HEK293T (cell line): ENCODE data around the gene C16orf82.

Experiments
- CTCF ChIA-PET: fragments of 350-600 bp; formaldehyde crosslinking; extraction: SDS; loops from one replicate; lab custom pipeline; 2021; ENCODE audit warnings: antibody characterized with exemption, inconsistent platforms; lab: Yijun Ruan, JAX
- POLR2A ChIA-PET: fragments of 350-600 bp; formaldehyde crosslinking; extraction: SDS; loops from one replicate; lab custom pipeline; 2020; ENCODE audit warnings: antibody characterized with exemption, inconsistent platforms; lab: Yijun Ruan, JAX
- DNase-seq: peaks from one replicate; pipeline ENCODE4 v3.0.0; 2012; ENCODE audit warnings: mixed read lengths; ENCODE audit errors: extremely low spot score
- ARNT ChIP-seq: fragments of 450-650 bp; IDR thresholded peaks from 2 replicates; pipeline ENCODE4 v1.6.1; 2017; ENCODE audit warnings: mild to moderate bottlenecking
- BHLHE40 ChIP-seq: fragments of 450-650 bp; IDR thresholded peaks from 2 replicates; pipeline ENCODE4 v1.6.1; 2016; ENCODE audit warnings: mild to moderate bottlenecking, moderate library complexity, borderline replicate concordance
- CTBP1 ChIP-seq: fragments of 450-650 bp; IDR thresholded peaks from 2 replicates; pipeline ENCODE4 v1.6.1; 2016; ENCODE audit warnings: borderline replicate concordance
- ELF4 ChIP-seq: fragments of 450-650 bp; IDR thresholded peaks from 2 replicates; pipeline ENCODE4 v1.6.1; 2017; ENCODE audit warnings: antibody characterized with exemption
- FOXA1 ChIP-seq: fragments of 450-650 bp; IDR thresholded peaks from 2 replicates; pipeline ENCODE4 v1.6.1; 2016; ENCODE audit warnings: mild to moderate bottlenecking
- FOXK2 ChIP-seq: fragments of 450-650 bp; IDR thresholded peaks from 2 replicates; pipeline ENCODE4 v1.6.1; 2016; ENCODE audit warnings: mild to moderate bottlenecking
- FOXM1 ChIP-seq: fragments of 450-650 bp; IDR thresholded peaks from 2 replicates; pipeline ENCODE4 v1.6.1; 2017; ENCODE audit warnings: mild to moderate bottlenecking, borderline replicate concordance
- HDGF ChIP-seq: fragments of 450-650 bp; IDR thresholded peaks from 2 replicates; pipeline ENCODE4 v1.6.1; 2017; ENCODE audit warnings: antibody characterized with exemption, borderline replicate concordance
- L3MBTL2 ChIP-seq: fragments of 450-650 bp; conservative IDR thresholded peaks from 2 replicates; pipeline ENCODE4 v1.6.1; 2016; ENCODE audit warnings: mild to moderate bottlenecking
- LEF1 ChIP-seq: fragments of 450-650 bp; IDR thresholded peaks from 2 replicates; pipeline ENCODE4 v1.6.1; 2017; ENCODE audit warnings: mild to moderate bottlenecking, borderline replicate concordance
- NFRKB ChIP-seq: fragments of 450-650 bp; IDR thresholded peaks from 2 replicates; pipeline ENCODE4 v1.6.1; 2016; ENCODE audit warnings: mild to moderate bottlenecking, moderate library complexity
- SP1 ChIP-seq: fragments of 450-650 bp; IDR thresholded peaks from 2 replicates; pipeline ENCODE4 v1.6.1; 2017
- SUZ12 ChIP-seq: fragments of 450-650 bp; IDR thresholded peaks from 2 replicates; pipeline ENCODE4 v1.6.1; 2016; ENCODE audit warnings: mild to moderate bottlenecking
- TARDBP ChIP-seq: fragments of 450-650 bp; IDR thresholded peaks from 2 replicates; pipeline ENCODE4 v1.6.1; 2016
- ZNF384 ChIP-seq: fragments of 450-650 bp; IDR thresholded peaks from 2 replicates; pipeline ENCODE4 v1.6.1; 2016
- TF ChIP-seq, protein P1 (sequence below): fragments of 450-650 bp; IDR thresholded peaks from 2 replicates; pipeline ENCODE4 v1.6.1; 2016

C16orf82 gene

DNA sequence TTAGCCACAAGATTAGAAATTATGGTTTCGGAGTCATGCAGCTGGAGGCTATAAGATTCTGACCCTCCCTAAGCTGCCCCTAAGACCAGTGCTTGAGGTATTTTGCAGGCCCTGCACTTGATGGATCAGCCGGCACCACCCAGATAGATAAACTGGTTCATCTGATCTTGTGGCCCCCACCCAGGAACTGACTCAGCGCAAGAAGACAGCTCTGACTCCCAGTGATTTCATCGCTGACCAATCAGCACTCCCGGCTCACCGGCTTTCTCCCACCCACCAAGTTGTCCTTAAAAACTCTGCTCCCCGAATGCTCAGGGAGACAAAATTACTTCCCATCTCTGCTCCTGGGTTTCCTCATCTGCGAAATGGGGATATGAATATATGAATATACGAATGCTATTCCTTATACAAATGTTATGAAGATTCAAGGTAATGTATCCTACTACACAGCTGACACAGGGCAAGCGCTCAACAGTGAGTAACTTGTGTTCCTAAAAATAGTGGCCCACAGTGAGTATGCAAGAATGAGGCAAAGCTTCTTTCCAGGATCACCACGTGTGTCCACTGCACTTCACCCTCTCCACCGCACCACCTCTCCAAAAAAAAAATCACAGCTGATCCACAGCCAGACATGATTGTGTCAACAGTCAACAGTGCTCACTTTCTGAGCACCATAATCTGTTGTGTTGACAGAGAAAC lies 33.3 kb upstream of the C16orf82 start:
- no peak for DNase-seq
- CTCF ChIA-PET: no interaction called here
- TF ChIP-seq, protein P1, sequence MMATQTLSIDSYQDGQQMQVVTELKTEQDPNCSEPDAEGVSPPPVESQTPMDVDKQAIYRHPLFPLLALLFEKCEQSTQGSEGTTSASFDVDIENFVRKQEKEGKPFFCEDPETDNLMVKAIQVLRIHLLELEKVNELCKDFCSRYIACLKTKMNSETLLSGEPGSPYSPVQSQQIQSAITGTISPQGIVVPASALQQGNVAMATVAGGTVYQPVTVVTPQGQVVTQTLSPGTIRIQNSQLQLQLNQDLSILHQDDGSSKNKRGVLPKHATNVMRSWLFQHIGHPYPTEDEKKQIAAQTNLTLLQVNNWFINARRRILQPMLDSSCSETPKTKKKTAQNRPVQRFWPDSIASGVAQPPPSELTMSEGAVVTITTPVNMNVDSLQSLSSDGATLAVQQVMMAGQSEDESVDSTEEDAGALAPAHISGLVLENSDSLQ: no peak
- no peak for TF ChIP-seq HDGF
- POLR2A ChIA-PET: no interaction called here

GRCh38 chr16:27040732-27041131 lies 26.0 kb upstream of the C16orf82 start:
- CTCF ChIA-PET: no interaction called here
- DNase-seq: no peak
- POLR2A ChIA-PET: no interaction called here
- TF ChIP-seq SP1 (no peak), BHLHE40 (no peak), L3MBTL2 (no peak), NFRKB (no peak)

DNA sequence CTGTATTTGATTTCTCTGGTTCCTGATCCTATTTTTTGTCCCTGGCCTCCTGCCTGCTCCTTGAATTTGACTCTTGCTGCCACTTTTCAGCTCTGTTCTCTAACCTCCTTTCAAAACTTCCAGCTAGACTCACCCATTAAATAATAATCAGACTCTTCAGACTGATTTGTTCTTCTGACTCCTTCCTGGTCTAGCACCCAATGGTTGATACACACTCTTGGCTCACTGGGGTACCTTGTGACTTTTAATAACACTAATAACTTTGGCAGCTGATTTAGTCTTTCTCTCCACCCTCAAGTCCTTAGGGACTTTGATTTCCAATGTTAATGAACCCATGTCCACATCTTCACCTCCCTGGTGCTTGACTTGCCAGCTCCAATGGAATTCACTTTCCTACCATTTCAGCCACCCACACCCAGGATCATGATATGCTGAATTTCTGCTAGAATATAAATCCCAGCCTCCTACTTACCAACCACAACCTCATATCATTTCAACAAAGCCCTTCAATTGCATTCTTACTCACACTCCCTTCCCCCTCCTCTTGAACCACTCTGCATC lies 19.7 kb upstream of the C16orf82 start:
- TF ChIP-seq HDGF (no peak), NFRKB (no peak), FOXA1 (no peak), FOXK2 (no peak), TARDBP (no peak)
- no peak for DNase-seq
- ChIA-PET CTCF (no interaction called here), POLR2A (no interaction called here)

DNA sequence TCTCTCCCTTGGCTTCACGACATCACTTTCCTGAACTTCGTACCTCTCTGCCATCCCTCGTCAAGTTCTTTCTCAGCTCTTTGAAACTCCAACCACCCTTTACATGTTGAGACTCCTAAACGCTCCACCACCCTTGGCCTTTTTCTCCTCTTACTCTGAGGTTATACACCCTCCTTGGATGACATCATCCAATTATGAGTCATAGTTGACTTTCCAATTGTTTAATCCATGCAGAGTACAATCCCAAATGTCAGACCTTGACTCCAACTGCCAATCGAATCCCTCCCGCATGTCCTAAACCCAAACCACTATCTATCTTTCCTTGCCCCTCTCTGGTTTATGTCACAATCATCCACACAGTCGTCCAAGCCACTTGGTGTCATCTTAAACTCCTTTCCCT lies 18.4 kb upstream of the C16orf82 start:
- CTCF ChIA-PET: no interaction called here
- no peak for DNase-seq
- POLR2A ChIA-PET: no interaction called here
- TF ChIP-seq BHLHE40 (no peak), L3MBTL2 (no peak), FOXK2 (no peak)
- TF ChIP-seq, protein P1: no peak

DNA sequence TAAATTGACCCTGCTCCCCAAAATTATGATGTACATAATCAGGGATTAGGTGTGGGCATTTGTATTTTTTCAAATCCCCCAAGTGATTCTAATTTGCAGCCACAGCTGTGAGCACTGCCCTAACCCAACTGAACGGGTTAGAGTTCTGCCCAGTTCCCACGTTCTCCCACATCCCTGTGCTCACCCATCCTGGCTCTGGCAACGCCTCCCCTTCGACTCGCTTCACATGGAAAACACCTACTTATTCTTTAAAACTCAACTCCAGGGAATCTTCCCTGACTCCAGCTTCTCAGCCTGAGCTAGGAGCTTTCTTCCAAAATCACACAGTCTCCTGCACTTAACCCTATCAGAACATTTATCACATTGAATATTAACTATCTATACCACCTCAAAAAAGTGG lies 17.6 kb upstream of the C16orf82 start:
- ChIA-PET CTCF (no interaction called here), POLR2A (no interaction called here)
- TF ChIP-seq FOXK2 (no peak), ZNF384 (no peak), SUZ12 (no peak), SP1 (no peak), BHLHE40 (no peak), LEF1 (no peak), FOXM1 (no peak), TARDBP (no peak), FOXA1 (no peak), CTBP1 (no peak), ELF4 (no peak), NFRKB (no peak), ARNT (no peak), HDGF (no peak), L3MBTL2 (no peak)
- TF ChIP-seq, protein P1: no peak
- no peak for DNase-seq

GRCh38 chr16:27052007-27052406 lies 14.7 kb upstream of the C16orf82 start:
- no peak for DNase-seq
- POLR2A ChIA-PET: no interaction called here
- TF ChIP-seq FOXK2: no peak
- no peak for TF ChIP-seq ELF4
- no peak for TF ChIP-seq L3MBTL2
- TF ChIP-seq ZNF384: no peak
- no peak for TF ChIP-seq TARDBP
- no peak for TF ChIP-seq BHLHE40
- CTCF ChIA-PET: no interaction called here

- DNase-seq: no peak
- ChIA-PET CTCF (no interaction called here), POLR2A (no interaction called here)
- TF ChIP-seq ELF4 (no peak), HDGF (no peak), LEF1 (no peak), FOXA1 (no peak), FOXM1 (no peak)
- TF ChIP-seq, protein P1: no peak
Observed at GRCh38 chr16:27053996-27054395, 12.7 kb upstream of the C16orf82 start.
